GM18907 (cell line): ENCODE data around the gene THADA.

Experiments
- ATAC-seq: cut with Tn5 transposase; IDR thresholded peaks from one replicate; pipeline ENCODE4 v1.9.1; 2021; ENCODE audit warnings: mild to moderate bottlenecking, moderate library complexity; ENCODE audit not compliant: unreplicated experiment

The THADA gene

DNA sequence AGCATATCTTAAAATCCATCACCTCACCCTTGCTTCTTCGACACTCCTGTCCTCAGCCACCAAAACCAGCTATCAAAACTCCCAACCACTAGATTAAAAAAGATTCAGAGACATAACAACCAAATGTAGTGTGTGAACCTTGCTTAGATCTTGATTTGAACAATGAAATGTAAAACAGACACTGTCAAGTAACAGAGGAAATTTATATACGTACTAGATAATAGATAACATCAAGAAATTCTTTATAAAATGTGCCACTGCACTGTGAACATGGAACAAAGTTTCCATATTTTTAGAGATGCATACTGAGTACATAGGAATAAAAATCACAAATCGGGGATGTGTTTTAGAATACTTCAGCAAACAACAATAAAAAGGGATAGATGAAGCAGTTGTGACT lies 86.0 kb downstream of the THADA start:
- no peak for ATAC-seq

DNA sequence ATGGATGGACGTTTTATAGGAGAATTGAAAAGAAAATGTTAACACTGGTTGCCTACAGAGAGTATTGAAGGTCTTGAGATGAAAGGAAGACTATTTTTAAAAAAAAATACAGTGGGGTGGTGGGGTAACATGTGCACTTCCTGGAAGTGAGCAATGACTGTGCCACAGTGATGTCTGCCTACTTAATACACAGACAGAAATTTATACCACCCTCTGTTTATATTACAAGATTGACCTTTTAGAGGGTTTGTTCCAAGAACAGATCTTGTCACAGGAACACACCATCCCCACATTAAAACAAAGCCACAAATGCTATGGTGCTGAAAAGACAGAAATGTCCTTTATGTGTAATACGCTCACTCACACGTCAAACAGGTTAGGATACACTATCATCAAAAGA lies 87.6 kb downstream of the THADA start:
- ATAC-seq: no peak

DNA sequence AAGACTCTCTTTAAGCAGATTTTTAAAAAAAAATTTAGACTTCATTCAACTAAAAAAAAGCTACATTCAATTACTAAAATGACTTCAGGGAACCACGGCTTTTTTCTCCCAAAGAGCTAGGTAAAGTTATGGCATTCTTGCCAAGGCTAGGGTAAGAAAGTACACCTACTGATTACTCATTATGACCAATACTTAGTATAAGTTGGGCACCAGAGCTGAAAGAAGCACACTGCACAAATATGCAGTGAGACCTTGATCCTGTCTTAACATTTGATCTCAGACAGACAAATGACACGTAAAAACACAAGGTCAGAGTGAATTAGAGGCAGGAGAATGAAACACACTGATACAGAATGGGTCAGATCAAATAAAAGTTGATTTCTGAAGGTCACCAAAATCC lies 88.7 kb downstream of the THADA start:
- ATAC-seq: no peak

DNA sequence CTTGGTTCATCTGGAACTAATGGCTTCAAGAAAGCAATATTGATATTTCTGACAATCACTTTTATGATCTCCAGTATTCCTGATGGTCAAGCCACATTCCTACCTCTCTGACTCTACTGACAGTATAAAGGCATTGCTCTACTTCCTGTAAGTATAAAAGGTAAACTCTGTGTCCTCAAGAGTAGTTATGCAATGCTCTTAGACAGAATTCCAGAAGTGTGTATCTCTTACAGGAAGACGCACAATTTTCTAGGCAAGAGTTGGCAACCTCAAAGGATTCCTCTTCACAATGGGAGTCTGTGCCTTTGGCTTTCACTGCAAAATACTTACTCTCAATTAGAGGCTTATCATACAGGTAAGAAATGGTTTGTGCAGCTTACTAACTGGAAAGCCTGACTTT lies 100.1 kb downstream of the THADA start:
- ATAC-seq: no peak

DNA sequence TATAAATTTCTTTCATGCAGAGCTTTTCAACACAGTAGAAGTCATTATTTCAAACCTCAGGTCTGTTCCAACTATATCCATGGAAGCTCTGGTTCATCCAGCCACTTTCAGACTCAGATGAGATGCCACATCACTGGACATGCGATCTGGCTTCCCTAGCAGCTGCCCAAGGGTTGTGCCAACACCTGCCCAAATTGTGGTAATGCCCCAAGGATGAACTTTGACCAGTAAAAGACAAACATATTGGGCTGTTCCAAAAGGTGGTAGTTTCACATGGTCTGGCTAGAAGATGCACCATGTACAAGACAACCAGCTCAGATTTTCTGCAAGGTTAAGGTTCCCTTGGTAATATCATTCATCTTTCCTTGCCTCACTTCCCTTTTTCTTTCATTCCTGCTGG lies 101.9 kb downstream of the THADA start:
- ATAC-seq: no peak

DNA sequence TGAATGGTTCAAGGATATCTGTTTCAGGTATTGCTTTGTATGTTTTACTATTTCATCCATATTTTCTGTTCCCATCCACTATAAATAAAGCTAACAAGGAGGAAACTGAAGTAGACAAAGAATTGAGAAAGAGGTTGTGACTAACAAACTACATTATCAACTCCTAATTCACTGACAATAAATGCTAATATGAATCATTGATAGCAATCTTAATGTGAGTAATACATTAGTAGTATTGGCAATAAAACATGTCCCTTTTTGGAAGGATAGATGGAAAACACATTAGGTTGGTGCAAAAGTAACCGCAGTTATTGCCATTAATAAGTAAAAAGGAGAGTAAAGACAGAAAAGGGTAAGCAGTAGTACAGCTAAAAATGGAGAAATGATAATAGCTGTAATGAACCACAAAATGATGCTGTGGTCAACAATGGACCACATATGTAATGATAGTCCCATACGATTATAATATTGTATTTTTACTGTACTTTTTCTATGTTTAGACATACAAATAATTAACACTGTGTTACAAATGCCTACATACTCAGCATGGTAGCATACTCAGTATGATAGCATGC lies 104.7 kb downstream of the THADA start:
- no peak for ATAC-seq

DNA sequence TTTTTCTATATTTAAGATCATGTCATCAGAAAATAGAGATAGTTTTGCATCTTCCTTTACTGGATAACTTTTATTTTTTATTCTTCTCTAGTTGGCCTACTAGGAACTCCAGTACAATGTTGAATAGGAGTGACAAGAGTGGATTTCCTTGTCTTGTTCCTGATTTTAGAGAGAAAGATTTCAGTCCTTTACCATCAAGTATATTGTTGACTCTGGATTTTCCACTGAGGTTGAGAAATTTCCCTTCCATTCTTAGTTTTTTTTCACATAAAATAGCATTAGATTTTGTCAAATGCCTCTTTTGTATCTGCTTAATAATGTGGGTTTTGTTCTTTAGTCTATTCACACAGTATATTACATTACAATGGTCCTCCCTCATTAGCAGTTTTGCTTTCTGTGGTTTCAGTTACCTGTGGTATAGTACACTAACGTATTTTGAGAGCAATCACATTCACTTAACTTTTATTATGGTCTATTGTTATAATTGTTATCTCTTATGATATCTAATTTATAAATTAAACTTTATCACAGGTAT lies 105.5 kb downstream of the THADA start:
- no peak for ATAC-seq

DNA sequence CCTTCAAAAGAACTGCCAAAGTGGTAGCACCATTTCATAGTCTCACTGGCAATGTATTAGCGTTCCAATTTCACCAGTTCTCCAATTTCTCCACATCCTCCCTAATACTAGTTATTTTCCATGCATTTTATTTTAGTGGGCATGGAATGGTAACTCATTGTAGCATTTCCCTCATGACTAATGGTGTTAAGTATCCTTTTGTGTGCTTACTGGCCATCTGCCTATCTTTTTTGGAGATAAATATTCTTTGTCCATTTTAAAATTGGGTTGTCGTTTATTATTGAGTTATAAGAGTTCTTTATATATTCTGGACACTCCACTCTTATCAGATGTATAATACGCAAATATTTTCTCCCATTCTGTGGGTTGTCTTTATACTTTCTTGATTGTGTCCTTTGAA lies 107.1 kb downstream of the THADA start:
- ATAC-seq: no peak

DNA sequence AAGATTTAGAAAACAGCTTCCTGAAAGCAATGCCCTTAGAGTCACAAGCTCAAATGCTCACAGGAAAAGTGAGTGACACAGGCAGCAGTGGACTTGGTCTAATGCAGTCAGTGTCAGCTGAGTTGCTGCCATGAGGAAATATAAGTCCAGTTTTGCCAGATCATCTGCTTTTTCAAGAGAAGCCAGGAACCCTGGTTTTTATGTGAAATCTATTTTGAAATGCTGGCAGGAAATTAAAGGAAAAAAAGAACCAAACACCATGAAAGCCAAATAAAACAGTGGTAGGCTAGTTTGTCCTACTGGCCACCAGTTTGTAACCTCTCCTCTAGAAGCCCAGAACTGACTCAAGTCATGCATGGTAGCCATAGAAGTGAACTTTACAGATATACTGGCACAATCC lies 109.2 kb downstream of the THADA start:
- ATAC-seq: no peak

DNA sequence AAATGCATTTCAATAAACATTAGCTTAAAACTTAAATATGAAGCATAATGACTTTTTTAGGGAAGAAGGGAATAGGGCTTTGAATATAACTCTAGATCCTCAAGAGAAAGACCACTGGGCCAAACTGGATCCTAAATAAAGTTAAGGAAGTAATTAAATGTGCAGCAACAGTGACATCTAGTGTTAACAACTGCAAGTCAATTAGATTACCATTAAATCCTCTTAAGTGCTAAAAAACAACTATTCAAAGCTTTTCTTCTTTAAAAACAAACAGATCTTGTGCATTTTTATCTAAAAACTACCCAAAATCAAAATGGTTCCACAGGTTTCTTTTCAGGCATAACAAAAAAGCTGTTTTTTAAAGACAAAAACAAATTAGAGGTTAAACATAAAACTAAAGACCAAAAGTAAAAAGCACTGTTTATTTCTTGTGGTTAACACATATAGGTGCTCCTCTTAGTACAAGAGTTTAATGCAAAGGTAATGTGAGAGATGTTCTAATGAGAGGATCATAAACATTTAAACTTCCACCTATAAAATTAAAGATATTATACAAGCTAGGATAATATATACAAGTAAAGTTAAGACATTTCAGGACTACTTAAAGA lies 111.4 kb downstream of the THADA start:
- ATAC-seq: no peak

DNA sequence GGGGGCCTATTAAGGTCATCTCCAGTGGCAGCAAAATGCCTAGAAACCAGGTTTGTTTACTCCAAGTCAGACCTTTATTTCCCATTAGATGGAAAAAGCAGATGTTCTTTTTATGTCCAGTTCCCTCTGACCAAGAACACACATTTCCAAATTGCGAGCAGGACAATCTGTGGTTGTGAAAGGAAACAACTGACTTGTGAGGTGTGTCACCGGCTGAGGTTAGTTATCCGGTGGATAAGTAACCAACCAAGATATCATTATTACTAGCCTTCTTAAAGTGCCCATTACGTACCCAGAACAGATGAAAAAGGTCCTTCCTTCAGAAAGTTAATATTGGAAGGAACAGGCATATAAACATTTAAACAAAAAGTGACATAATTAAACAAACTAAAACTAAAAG lies 112.9 kb downstream of the THADA start:
- ATAC-seq: peak; percentile 72

DNA sequence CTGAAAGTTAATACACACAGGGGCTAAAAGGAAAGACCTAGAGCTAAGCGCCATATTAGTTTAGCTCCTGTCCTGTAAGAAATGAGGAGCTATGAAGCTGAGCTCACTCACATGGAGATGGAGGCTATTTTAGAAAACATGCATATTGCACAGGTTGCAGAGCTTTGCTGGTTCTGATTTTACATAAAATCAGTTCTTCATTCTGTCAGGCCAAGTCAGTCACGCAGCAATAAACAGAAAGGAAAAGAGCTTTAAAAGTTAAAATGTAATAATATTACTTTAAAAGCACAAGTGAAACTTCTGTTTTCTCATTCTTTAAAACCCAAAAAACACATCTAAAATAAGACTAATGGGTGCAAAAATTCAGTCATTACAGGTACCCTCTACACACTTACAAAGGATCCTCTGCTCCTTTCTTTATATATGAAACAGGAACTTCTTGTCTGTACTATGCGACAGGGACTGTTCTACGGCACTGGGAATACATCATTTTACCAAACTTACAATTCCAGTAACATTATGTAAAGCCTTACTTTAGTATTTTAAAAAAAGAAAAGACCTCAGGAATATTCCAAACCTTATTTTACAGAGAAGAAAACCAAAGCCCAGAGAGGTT lies 113.8 kb downstream of the THADA start:
- ATAC-seq: peak; percentile 37

DNA sequence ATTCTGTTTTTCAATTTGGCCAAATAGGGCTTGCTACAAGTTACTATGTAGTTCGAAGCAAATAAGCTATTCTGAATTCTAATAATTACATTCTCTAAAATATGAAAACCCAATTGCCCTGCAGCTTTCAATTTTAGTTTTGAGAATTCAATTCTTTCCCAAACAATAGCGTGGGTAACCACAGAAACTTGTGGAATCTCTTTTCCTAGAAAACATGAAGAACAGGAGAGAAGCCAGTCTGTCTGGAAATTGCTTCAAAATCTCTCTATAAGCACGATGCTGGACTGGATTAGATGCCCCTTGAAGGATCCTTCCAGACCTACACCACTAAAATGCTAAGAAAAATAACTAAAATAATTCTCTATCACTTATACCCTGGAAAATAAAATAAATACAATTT lies 115.0 kb downstream of the THADA start:
- ATAC-seq: no peak

DNA sequence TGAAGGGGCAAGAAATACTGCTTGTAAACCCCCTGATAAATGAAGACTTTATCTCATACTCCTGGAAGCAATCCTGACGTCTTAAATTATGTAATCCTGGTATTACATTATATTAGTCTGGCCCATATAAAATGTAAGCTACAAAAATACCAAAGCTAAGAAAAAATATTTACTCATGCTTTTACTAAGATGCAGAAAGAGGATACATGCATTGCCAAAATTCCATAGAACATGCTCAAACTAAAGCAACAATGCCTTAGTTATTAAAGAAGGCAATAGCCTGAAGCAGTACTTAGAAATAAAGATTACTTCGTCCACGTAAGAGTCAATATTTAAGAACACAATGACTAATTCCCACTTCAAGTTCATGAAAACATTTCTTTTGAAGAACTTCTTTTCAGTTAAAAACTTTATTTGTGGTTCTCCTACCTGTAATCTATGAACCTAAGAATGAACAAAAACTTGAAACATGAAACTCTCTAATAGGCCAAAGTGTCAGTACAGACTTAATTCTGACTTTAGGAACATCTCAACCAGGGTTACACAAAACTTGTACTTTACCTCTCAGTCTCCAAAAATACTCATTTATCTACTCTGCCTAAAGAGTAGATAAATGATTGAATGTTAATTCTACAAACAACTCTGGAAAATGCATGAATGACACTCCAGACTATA lies 117.3 kb downstream of the THADA start:
- ATAC-seq: no peak

DNA sequence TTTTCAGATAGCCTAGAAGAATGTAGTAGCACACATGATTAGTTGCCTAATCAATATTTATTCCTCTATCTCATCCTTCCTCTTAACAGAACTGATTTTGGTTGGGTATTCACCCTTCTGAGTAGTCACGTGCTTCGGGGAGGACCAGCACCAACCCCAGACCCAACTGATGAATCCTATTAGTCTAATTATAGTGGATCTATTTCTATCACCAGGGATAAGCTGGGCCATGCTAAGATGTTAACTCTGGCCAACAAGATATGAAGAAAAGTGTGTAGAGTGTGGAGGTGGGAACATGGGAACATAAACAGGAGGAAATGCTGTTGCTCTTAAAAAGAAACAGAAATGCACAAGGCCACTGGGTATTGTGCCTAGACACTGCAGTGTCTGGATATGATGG lies 119.9 kb downstream of the THADA start:
- ATAC-seq: no peak

DNA sequence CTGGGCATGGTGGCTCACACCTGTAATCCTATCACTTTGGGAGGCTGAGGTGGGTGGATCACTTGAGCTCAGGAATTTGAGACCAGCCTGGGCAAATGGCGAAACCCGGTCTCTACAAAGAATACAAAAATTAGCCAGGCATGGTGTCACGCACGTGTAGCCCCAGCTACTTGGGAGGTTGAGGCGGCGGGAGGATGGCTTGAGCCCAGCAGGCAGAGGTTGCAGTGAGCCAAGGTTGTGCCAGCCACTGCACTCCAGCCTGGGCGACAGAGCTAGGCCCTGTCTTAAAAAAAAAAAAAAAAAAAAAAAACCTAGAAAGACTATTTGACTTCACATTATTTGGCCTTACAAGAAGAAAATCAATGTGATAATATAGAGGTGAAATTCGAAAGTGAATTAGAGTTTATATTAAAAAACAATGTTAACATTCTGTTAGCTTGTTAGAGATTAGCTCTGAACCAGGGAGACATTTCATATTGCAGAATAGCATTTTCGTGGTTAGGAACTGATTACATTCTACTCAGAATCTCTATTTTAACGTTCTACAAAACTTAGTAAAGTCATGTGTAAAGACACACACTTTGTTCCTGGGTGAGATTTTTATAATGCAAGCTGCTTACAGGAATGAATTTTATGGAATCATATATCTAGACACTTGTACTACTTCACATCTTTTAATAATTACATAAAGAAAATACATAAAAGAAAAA lies 120.5 kb downstream of the THADA start:
- no peak for ATAC-seq

DNA sequence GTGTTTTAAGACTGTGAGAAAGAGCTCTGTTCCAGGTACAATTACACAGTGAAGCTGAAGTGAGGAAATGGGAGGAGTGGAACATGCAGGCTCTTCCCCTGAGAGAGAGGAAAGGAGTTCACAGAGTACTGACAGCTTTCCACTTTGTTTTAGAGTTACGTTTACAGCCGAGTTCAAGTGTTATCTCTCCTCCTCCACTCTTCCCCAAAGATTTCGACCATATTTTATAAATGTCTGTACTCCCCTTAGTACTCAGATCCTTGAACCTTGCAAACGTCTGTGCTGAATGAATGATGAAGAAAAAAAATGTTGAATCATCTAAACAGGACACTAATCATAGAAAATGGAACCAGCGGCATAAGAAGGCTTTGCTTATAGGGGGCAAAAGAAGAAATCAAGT lies 121.6 kb downstream of the THADA start:
- ATAC-seq: no peak

DNA sequence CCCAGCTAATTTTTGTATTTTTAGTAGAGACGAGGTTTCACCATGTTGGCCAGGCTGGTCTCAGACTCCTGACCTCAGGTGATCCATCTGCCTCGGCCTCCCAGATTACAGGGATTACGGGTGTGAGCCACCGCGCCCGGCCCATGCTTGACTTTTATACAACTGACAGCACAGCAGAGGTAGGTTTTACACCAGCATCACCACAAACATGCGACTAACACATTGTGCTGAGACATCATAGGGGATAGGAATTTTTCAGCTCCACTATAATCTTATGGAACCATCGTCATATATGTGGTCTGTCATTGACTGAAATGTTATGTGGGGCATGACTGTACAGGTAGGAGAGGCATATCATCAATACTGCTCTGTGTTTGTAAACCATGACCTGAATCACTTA lies 122.1 kb downstream of the THADA start:
- no peak for ATAC-seq

DNA sequence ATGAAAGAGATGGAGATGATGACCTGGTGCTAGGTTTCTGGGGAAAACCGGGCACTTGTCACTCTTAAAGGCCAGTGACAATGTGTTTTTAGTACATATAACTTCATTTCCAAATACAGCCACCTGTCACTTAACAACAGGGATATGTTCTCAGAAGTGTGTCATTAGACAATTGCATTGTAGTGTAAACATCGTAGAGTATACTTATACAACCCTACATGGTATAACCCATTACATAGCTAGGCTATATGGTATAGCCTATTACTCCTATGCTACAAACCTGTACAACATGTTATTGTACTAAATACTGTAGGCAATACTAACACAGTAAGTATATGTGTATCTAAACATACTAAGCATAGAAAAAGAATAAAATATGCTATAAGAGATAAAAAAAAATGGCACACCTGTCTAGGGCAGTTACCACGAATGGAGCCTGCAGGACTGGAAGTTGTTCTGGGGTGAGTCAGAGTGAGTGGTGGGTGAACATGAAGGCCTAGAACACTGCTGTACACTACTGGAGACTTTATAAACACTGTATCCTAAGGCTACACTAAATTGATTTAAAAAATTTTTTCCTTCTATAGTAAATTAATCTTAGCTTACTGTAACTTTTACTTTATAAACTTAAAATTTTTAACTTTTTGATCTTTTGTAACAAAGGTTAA lies 123.2 kb downstream of the THADA start:
- ATAC-seq: no peak

DNA sequence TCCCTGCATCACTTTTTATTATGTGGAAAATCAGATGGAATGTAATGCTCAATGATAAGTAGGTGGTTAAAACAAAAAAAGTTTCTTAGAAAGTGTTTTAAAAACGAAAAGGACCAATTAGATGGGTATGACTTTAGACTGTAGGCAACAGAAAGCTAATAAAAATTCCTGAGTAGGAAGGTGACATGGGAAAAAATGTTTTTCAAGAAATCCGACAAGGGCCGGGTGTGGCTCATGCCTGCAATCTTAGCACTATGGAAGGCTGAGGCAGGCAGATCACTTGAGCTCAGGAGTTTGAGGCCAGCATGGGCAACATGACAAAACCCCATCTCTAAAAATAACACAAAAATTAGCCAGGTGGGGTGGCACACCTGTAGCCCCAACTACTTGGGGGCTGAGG lies 126.1 kb downstream of the THADA start:
- no peak for ATAC-seq

DNA sequence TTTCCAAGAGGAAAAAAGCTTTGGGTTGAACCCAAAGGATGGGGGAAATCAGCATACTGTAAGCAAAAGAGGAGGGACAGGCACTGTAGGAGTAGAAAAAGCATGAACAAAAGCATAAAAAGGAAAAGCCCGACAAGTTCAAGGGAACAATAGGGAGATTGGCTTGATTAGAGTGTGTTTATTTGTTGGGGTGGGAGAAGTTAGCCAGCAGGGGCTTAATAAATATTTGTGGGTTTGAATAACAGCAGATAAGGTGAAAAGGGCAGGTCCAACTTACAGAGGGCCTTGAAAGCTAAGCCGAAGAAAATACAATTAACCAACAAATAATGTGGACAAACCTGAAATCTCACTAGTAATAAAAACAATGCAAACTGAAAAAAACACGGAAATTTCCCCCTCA lies 126.7 kb downstream of the THADA start:
- ATAC-seq: no peak
